ENCODE measurements around the gene RAB18.

Gene RAB18

GRCh38 chr10:27541796-27542729, 38.0 kb downstream of the RAB18 start:
- H3K4me1 ChIP-seq (ENCODE audit: control insufficient read depth, insufficient read depth, low read length): no peaks in the 10 kb centered on the region
- no peaks in the 10 kb centered on the region for H3K27me3 ChIP-seq (ENCODE audit: control insufficient read depth, insufficient read depth, low read length, poor library complexity, severe bottlenecking)
- WGBS, 2 experiments: 79 to 85% methylated on average over 2 of the region's 8 CpGs
- no peak overlapping the region for H3K4me3 ChIP-seq (ENCODE audit: insufficient read depth, low read depth, low read length)
- no peaks in the 10 kb centered on the region for H3K9me3 ChIP-seq (ENCODE audit: control insufficient read depth, low read length)
- no peaks in the 10 kb centered on the region for H3K36me3 ChIP-seq (ENCODE audit: control insufficient read depth, insufficient read depth, low read length)
- no peak overlapping the region for H3K27ac ChIP-seq (ENCODE audit: insufficient read depth, low read depth, low read length, poor library complexity, severe bottlenecking)

GRCh38 chr10:27542812-27543211, 38.7 kb downstream of the RAB18 start:
- H3K36me3 ChIP-seq (ENCODE audit: control insufficient read depth, insufficient read depth, low read length): no peaks in the 10 kb centered on the region
- no peaks in the 10 kb centered on the region for H3K27me3 ChIP-seq (ENCODE audit: control insufficient read depth, insufficient read depth, low read length, poor library complexity, severe bottlenecking)
- no peak overlapping the region for H3K4me3 ChIP-seq (ENCODE audit: insufficient read depth, low read depth, low read length)
- H3K27ac ChIP-seq (ENCODE audit: insufficient read depth, low read depth, low read length, poor library complexity, severe bottlenecking): no peak overlapping the region
- 92 to 93% methylated on average over 2 of the region's 2 CpGs for WGBS, 2 experiments
- no peaks in the 10 kb centered on the region for H3K4me1 ChIP-seq (ENCODE audit: control insufficient read depth, insufficient read depth, low read length)
- no peaks in the 10 kb centered on the region for H3K9me3 ChIP-seq (ENCODE audit: control insufficient read depth, low read length)

- H3K36me3 ChIP-seq (ENCODE audit: control insufficient read depth, insufficient read depth, low read length): no peaks in the 10 kb centered on the region
- H3K27ac ChIP-seq (ENCODE audit: insufficient read depth, low read depth, low read length, poor library complexity, severe bottlenecking): no peak overlapping the region
- H3K9me3 ChIP-seq (ENCODE audit: control insufficient read depth, low read length): no peaks in the 10 kb centered on the region
- no peak overlapping the region for H3K4me3 ChIP-seq (ENCODE audit: insufficient read depth, low read depth, low read length)
- H3K27me3 ChIP-seq (ENCODE audit: control insufficient read depth, insufficient read depth, low read length, poor library complexity, severe bottlenecking): no peaks in the 10 kb centered on the region
- 100% methylated on average over 2 of the region's 2 CpGs for WGBS, 2 experiments
- H3K4me1 ChIP-seq (ENCODE audit: control insufficient read depth, insufficient read depth, low read length): no peaks in the 10 kb centered on the region
These were observed 42.9 kb downstream of the RAB18 start for GRCh38 chr10:27547047-27547446.

- Histone ChIP-seq H3K36me3 (ENCODE audit: control insufficient read depth, insufficient read depth, low read length) (no peaks in the 10 kb centered on the region), H3K27ac (ENCODE audit: insufficient read depth, low read depth, low read length, poor library complexity, severe bottlenecking) (no peak overlapping the region), H3K4me1 (ENCODE audit: control insufficient read depth, insufficient read depth, low read length) (no peaks in the 10 kb centered on the region), H3K4me3 (ENCODE audit: insufficient read depth, low read depth, low read length) (no peak overlapping the region), H3K9me3 (ENCODE audit: control insufficient read depth, low read length) (no peaks in the 10 kb centered on the region), H3K27me3 (ENCODE audit: control insufficient read depth, insufficient read depth, low read length, poor library complexity, severe bottlenecking) (no peaks in the 10 kb centered on the region)
- WGBS, 2 experiments: 93 to 94% methylated on average over 3 of the region's 3 CpGs
These were observed 43.4 kb downstream of the RAB18 start for GRCh38 chr10:27547482-27547881.

- no peaks in the 10 kb centered on the region for H3K36me3 ChIP-seq (ENCODE audit: control insufficient read depth, insufficient read depth, low read length)
- no peak overlapping the region for H3K4me3 ChIP-seq (ENCODE audit: insufficient read depth, low read depth, low read length)
- H3K9me3 ChIP-seq (ENCODE audit: control insufficient read depth, low read length): no peaks in the 10 kb centered on the region
- H3K27ac ChIP-seq (ENCODE audit: insufficient read depth, low read depth, low read length, poor library complexity, severe bottlenecking): no peak overlapping the region
- H3K27me3 ChIP-seq (ENCODE audit: control insufficient read depth, insufficient read depth, low read length, poor library complexity, severe bottlenecking): no peaks in the 10 kb centered on the region
- WGBS, 2 experiments: 91 to 92% methylated on average over 6 of the region's 6 CpGs
- no peaks in the 10 kb centered on the region for H3K4me1 ChIP-seq (ENCODE audit: control insufficient read depth, insufficient read depth, low read length)
These were observed 46.7 kb downstream of the RAB18 start for GRCh38 chr10:27550823-27551222.

- WGBS, 2 experiments: 8 to 15% methylated on average over 3 of the region's 3 CpGs
- Histone ChIP-seq H3K4me1 (ENCODE audit: control insufficient read depth, insufficient read depth, low read length) (no peaks in the 10 kb centered on the region), H3K9me3 (ENCODE audit: control insufficient read depth, low read length) (no peaks in the 10 kb centered on the region), H3K4me3 (ENCODE audit: insufficient read depth, low read depth, low read length) (no peak overlapping the region), H3K27me3 (ENCODE audit: control insufficient read depth, insufficient read depth, low read length, poor library complexity, severe bottlenecking) (no peaks in the 10 kb centered on the region), H3K27ac (ENCODE audit: insufficient read depth, low read depth, low read length, poor library complexity, severe bottlenecking) (no peak overlapping the region), H3K36me3 (ENCODE audit: control insufficient read depth, insufficient read depth, low read length) (no peaks in the 10 kb centered on the region)
These were observed 54.5 kb downstream of the RAB18 start for GRCh38 chr10:27558612-27559020.

- Histone ChIP-seq H3K27me3 (ENCODE audit: control insufficient read depth, insufficient read depth, low read length, poor library complexity, severe bottlenecking) (no peaks in the 10 kb centered on the region), H3K27ac (ENCODE audit: insufficient read depth, low read depth, low read length, poor library complexity, severe bottlenecking) (no peak overlapping the region), H3K4me3 (ENCODE audit: insufficient read depth, low read depth, low read length) (no peak overlapping the region), H3K4me1 (ENCODE audit: control insufficient read depth, insufficient read depth, low read length) (no peaks in the 10 kb centered on the region), H3K36me3 (ENCODE audit: control insufficient read depth, insufficient read depth, low read length) (no peaks in the 10 kb centered on the region), H3K9me3 (ENCODE audit: control insufficient read depth, low read length) (no peaks in the 10 kb centered on the region)
- WGBS, 2 experiments: 41 to 74% methylated on average over 2 of the region's 2 CpGs
These were observed 57.2 kb downstream of the RAB18 start for GRCh38 chr10:27561334-27561733.

GRCh38 chr10:27564398-27564797, 60.3 kb downstream of the RAB18 start:
- Histone ChIP-seq H3K9me3 (ENCODE audit: control insufficient read depth, low read length) (no peaks in the 10 kb centered on the region), H3K36me3 (ENCODE audit: control insufficient read depth, insufficient read depth, low read length) (no peaks in the 10 kb centered on the region), H3K27me3 (ENCODE audit: control insufficient read depth, insufficient read depth, low read length, poor library complexity, severe bottlenecking) (no peaks in the 10 kb centered on the region), H3K27ac (ENCODE audit: insufficient read depth, low read depth, low read length, poor library complexity, severe bottlenecking) (no peak overlapping the region), H3K4me1 (ENCODE audit: control insufficient read depth, insufficient read depth, low read length) (no peaks in the 10 kb centered on the region), H3K4me3 (ENCODE audit: insufficient read depth, low read depth, low read length) (no peak overlapping the region)
- WGBS, 2 experiments: 80 to 92% methylated on average over 1 of the region's 1 CpG

- Histone ChIP-seq H3K9me3 (ENCODE audit: control insufficient read depth, low read length) (no peaks in the 10 kb centered on the region), H3K4me1 (ENCODE audit: control insufficient read depth, insufficient read depth, low read length) (no peaks in the 10 kb centered on the region), H3K4me3 (ENCODE audit: insufficient read depth, low read depth, low read length) (no peak overlapping the region), H3K36me3 (ENCODE audit: control insufficient read depth, insufficient read depth, low read length) (no peaks in the 10 kb centered on the region), H3K27me3 (ENCODE audit: control insufficient read depth, insufficient read depth, low read length, poor library complexity, severe bottlenecking) (no peaks in the 10 kb centered on the region), H3K27ac (ENCODE audit: insufficient read depth, low read depth, low read length, poor library complexity, severe bottlenecking) (no peak overlapping the region)
- WGBS, 2 experiments: 94 to 100% methylated on average over 2 of the region's 3 CpGs
These were observed 60.8 kb downstream of the RAB18 start for GRCh38 chr10:27564880-27565279.

GRCh38 chr10:27568196-27569175, 64.4 kb downstream of the RAB18 start:
- no peak overlapping the region for H3K4me3 ChIP-seq (ENCODE audit: insufficient read depth, low read depth, low read length)
- 88 to 96% methylated on average over 6 of the region's 7 CpGs for WGBS, 2 experiments
- no peak overlapping the region for H3K27ac ChIP-seq (ENCODE audit: insufficient read depth, low read depth, low read length, poor library complexity, severe bottlenecking)
- no peaks in the 10 kb centered on the region for H3K9me3 ChIP-seq (ENCODE audit: control insufficient read depth, low read length)
- H3K27me3 ChIP-seq (ENCODE audit: control insufficient read depth, insufficient read depth, low read length, poor library complexity, severe bottlenecking): no peaks in the 10 kb centered on the region
- H3K36me3 ChIP-seq (ENCODE audit: control insufficient read depth, insufficient read depth, low read length): no peaks in the 10 kb centered on the region
- H3K4me1 ChIP-seq (ENCODE audit: control insufficient read depth, insufficient read depth, low read length): no peaks in the 10 kb centered on the region

All from ectodermal cell (in vitro differentiated cells).